GM18505 (cell line): ENCODE results near the gene RMDN2.

Source experiments
- ATAC-seq: cut with Tn5 transposase; IDR thresholded peaks from one replicate; pipeline ENCODE4 v1.9.1; 2021; ENCODE audit not compliant: unreplicated experiment
- POLR2A ChIP-seq: IDR thresholded peaks from 4 replicates; pipeline ENCODE4 v1.6.1; 2011; ENCODE audit warnings: borderline replicate concordance; ENCODE audit not compliant: insufficient read depth, insufficient read length; ENCODE audit errors: extremely low read depth

The RMDN2 gene

GRCh38 chr2:37907501-37908225, 17.4 kb upstream of the RMDN2 start:
- no peak for ATAC-seq

DNA sequence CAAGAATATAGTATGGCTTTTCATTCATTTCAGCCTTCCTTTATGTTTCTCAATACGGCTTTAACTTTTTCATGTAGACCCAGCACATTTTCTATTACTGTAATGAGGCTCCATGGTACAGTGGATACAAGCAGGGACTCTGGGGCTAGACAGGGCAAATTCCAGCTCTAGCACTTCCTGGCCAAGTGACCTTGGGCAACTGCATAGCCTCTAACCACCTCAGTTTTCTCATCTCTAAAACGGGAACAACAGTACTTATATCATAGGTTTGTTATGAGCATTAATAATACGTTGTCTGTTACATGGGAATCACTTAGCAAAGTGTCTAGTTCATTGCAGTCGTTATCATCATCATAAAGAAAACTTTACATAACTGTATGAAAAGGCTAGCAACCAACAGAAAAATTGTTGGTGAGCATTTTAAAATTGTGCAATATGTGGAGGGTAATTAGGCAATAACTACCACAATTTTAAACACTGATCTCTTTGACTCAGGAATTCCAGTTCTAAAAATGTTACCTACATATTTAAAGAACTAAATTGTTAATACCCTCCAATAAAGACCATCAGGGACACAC, 13.7 kb upstream of the RMDN2 start:
- no peak for TF ChIP-seq POLR2A
- ATAC-seq = no peak

More at GRCh38 chr2:37907501-37908225, 17.4 kb upstream of the RMDN2 start:
- TF ChIP-seq POLR2A = no peak

DNA sequence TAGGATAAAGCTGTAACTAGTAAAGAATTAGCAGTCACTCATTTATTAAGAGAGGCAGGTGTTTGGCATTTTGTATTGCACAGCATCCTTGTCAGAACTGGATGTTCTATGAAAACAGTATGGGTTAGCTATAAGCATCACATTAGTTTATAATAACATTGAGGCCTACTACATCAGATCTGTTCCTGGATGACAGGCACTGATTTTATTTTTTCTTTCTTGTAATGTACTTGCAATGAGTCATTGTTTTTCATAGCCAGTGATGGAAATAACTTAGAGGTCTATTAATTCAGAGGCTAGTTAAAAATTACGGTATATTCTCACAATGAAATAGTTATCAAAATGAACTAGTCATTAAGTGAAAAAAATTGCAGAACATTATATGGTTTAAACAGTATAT, 13.0 kb upstream of the RMDN2 start:
- ATAC-seq = no peak
- TF ChIP-seq POLR2A = no peak

- TF ChIP-seq POLR2A = no peak
- no peak for ATAC-seq
Measured at GRCh38 chr2:37912616-37913015, 12.5 kb upstream of the RMDN2 start.

GRCh38 chr2:37914340-37914739, 10.7 kb upstream of the RMDN2 start:
- no peak for ATAC-seq
- no peak for TF ChIP-seq POLR2A

DNA sequence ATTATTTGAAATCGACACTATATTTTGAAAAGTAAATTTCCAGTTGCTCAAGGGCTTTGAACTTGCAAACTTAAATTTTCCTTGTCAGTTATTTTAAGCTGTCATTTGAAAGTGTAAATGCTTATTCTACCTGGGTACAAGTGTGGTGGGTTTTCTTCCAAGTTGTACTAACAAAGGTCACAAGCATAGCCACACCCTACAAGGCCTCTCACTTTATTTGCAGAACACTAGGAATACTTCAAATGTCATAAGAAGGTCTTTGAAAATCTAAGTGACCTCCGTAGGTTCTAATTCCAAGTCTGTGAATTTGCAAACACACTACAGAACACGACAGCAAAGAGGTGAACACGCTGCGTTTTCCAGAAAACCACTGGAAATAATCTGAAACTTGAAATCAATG, 9.3 kb upstream of the RMDN2 start:
- TF ChIP-seq POLR2A = no peak
- no peak for ATAC-seq

DNA sequence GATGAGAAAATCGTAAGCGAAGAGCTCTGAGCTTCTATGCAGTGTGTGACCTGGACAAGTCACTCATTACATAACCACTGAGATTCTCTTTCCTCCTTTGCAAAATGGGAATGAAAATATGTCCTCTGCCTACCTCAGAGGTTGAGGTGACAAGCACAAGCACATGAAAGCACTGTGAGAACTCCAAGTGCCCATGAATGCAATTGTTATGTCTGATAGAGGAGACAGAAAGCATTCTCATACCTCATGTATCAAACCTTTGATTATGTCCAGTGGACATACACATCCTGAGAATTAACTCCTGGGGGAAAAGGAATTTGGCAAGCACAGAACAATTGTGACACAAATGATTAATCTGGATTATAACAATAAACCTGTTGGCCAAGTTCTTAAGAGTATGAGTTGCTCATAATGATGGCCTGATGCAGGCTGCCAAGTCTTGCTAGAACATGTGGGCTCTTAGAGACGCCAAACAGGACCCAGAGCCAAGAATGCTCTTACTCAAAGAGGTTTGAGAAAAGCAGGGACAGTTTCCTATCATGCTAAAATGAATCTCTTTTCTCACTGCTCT, 8.5 kb upstream of the RMDN2 start:
- no peak for TF ChIP-seq POLR2A
- no peak for ATAC-seq

GRCh38 chr2:37917281-37918228, 7.5 kb upstream of the RMDN2 start:
- no peak for TF ChIP-seq POLR2A
- ATAC-seq = no peak

DNA sequence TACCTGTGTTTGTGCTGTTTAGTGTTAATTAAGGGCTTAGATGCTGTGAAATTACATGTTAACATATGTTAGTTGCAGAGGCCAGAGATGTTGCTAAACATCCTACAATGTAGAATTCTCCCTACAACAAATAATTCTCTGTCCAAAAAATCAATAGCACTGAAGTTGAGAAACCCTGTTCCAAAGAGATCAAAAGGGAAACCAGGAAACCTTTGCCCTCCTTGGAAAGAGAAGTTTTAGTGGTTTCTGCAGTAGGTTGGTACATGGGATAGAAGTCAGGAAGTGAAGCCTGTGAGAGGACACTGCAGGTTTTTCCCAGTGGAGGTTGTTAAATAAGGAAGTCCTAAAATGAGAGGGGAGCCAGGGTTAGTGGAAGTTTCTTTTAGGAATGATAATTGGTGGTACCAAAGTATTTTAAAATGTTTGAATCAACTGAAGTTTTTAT, 6.3 kb upstream of the RMDN2 start:
- TF ChIP-seq POLR2A = no peak
- no peak for ATAC-seq

GRCh38 chr2:37919631-37920032, 5.5 kb upstream of the RMDN2 start:
- ATAC-seq = no peak
- TF ChIP-seq POLR2A = no peak

- no peak for TF ChIP-seq POLR2A
- no peak for ATAC-seq
Measured at GRCh38 chr2:37920570-37920969, 4.5 kb upstream of the RMDN2 start.

- ATAC-seq = no peak
Measured at GRCh38 chr2:37921781-37922180, 3.3 kb upstream of the RMDN2 start.

More at GRCh38 chr2:37921781-37922180, 3.3 kb upstream of the RMDN2 start:
- TF ChIP-seq POLR2A = no peak
